Stimulated activated CD4-positive, alpha-beta T cell treated with anti-CD3 and anti-CD28 coated beads, Interleukin-4, amount 100 ng/mL, for 4 hours (primary cell): ENCODE measurements around the gene SORL1-AS1.

Experiments used
- DNase-seq, 2 experiments: peaks; one replicate each; pipeline ENCODE4 v3.0.0-alpha.2; 2020

Gene SORL1-AS1

GRCh38 chr11:121474680-121475079, 21.9 kb upstream of the SORL1-AS1 start:
- DNase-seq = no peak

GRCh38 chr11:121473064-121473777, 20.5 kb upstream of the SORL1-AS1 start:
- DNase-seq = no peak

GRCh38 chr11:121472312-121472711, 19.5 kb upstream of the SORL1-AS1 start:
- DNase-seq = no peak

- DNase-seq = no peak
Observed at GRCh38 chr11:121471167-121471566, 18.4 kb upstream of the SORL1-AS1 start.

GRCh38 chr11:121469910-121470309, 17.1 kb upstream of the SORL1-AS1 start:
- no peak for DNase-seq

DNA sequence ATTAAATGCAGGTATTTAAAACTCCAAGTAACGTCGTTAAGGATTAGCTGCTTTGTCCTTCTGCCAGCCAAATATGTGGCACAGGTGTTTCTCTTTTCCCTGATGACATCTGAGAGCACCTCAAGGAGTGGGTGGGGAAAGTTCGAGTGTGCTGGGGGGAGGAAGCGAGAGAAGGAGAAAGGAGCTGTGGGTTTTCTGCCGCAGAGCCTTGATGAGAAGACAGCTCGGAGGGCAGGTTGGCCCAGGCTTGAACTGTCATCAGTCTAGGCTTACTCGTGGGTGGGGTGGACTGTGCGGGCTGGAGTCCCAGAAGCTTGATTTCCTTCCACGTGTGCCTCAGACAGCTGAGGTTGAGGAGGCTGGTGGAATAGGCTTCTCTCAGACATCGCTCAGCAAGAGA, 15.2 kb upstream of the SORL1-AS1 start:
- peak; percentile 64 to 91 for DNase-seq

GRCh38 chr11:121467471-121467870, 14.7 kb upstream of the SORL1-AS1 start:
- DNase-seq = no peak

- DNase-seq = peak; percentile 32 to 38
Observed at GRCh38 chr11:121466063-121466794, 13.5 kb upstream of the SORL1-AS1 start.

DNA sequence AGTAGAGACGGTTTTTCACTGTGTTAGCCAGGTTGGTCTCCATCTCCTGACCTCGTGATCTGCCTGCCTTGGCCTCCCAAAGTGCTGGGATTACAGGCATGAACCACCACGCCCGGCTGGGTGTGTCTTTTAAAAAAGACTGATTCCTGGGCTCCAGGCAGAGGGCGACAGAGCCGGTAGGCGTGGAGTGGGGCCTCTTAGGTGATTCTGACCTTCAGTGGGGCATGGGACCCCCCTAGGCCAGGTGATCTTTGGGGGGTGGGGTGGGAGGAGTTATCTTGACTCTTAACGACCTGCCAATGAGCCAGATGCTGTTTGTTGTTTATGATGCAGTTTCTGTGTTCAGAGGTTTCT, 12.9 kb upstream of the SORL1-AS1 start:
- DNase-seq = no peak

DNA sequence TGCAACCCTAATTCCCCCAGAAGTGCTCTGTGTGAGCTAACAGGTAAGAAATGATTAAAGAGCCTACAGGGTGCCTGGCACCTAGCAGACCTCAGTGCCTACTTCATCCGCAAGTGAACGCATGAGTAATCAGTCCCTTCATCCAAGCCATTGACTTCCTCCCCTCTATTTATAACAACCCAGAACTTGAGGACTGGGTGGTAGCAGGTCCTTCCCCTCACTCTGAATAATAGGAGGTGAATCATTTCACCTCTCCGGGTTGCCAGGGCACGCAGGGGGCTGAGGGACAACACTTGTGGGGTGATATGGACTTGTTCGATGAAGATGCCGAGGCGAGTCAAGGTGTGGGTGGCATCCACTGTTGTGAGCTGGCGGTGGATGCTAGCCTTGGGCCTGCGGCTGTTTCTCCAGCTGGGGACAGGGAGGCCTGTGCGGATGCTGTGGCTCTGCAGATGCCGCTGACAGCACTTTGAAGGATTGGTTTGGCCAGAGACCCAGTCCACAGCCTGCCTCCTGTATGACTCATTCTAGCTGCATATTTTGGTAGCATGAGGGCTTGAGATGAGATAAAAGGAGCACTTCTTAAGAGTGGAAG, 11.7 kb upstream of the SORL1-AS1 start:
- DNase-seq = peak; percentile 65 to 85

DNA sequence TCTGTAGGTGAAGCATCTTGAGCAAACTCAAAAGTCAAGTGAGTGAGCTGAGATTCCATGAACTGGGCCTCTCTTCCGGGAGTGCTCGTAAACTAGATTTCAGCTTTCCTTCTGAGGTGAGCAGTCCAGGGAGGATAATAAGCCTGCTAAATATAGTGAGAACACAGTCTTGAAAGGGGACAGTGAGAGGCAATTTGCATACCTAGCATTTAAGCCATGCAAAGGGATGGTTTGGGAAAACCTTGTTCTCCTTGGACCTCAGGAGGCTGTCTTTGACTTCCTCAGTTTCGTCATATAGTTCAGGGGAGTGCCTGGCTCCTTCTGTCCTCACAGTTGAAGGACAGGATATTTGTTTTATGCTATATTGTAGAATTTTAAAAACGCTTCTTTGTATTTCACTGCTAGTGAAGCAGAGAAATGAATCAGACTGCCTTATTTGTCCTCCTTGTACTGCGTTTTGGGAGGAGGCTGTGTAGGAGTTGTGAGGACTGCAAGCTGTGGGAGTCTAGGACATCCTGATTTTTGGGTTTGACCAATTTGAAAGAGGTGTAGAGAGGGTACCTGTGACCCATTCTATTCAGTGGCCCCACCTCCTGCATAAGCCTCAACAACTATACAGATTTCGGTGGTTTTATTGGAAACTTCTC, 11.0 kb upstream of the SORL1-AS1 start:
- DNase-seq = no peak

DNA sequence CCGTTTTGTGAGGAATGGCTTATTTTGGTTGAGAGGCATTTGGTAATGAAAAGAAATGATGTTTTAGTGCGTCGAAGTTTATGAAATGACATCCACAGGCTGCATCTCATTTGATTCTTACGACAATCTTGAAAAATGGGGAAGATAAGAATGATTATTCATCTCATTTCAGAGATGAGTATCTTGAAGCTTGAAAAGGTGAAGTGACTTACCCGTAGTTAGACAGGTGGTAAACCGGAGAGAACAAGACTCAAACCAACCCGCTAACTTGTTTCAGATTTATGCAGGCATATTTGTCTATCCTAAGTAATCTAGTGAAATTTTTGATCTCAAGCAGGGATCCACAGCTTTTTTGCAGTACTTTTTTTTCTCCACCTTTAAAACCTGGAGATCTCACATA, 9.1 kb upstream of the SORL1-AS1 start:
- DNase-seq = no peak

DNA sequence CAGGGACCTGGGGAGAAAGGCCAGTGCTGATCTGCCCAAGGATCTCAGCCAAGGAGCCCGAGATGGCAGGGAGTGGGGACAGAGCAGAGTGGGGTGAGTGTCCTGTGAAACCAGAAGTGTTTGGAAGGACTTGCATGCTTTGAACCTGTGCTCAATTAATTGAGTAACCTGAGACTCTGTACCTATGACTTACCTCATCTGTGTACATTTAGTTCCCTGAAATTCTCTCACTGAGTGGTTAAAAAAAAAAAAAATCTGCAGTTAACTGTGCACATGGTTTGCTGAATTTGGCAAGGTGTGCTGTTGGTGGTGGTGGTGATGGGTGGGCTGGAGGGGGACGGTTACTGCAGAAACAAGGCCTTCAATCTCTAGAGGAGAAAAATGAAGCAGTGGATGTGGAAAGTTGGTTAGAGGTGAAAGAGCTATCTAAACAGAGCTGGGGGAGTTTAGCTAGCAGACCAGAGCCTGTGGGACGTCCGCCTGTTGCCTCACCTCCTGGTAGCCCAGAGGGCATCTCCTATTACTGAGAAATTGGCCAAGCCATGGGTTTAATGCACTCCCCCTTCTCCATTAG, 8.3 kb upstream of the SORL1-AS1 start:
- DNase-seq = no peak

DNA sequence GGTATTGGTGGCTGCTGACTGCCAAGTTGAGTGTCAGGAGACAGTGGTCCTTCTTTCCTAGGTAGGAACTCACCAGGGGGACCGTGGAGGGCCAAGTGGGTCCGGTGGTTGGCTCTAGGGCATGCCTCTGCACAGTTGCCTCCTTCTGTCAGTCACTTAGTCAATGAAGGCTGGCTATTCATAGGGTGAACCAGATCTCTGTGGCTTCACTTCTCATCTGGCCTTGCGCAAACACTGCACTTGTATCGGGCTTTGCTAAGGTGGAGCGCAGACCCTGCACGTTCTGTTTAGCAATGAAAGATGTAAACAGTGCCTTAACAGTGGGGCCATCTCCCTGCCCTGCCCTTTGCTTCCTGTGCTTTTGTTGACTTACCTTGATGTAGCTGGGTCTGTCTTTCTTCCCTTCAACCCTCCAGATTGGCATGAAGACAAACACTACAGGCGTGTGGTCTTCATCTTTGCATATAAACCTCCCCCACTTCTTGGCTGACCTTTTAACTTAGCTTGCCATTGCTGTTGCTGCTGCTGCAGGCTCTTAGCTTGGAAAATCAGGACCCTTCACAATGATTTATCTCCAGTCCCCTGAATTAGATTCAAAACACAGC, 6.7 kb upstream of the SORL1-AS1 start:
- DNase-seq = no peak

- DNase-seq = no peak
Observed at GRCh38 chr11:121458551-121458950, 5.8 kb upstream of the SORL1-AS1 start.

GRCh38 chr11:121456816-121457431, 4.2 kb upstream of the SORL1-AS1 start:
- DNase-seq = no peak

DNA sequence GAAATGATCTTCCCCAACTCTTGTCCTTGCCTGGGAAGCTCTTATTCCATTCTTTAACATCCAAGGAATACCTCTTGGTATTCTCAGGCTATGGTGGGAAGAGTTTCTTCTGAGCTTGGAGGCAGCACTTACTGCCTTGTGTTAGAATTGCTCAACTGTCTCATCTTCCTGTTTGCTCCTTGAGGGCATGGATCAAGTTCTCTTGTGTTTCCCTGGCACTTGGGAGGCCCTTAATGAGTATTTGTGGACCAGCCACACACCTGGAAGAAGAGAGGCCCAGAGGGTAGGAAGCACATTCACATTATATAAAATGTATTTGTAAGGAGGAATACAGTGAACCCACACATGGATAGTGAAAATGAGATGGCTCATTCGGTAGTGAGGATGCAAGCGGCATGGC, 3.4 kb upstream of the SORL1-AS1 start:
- DNase-seq = no peak

DNA sequence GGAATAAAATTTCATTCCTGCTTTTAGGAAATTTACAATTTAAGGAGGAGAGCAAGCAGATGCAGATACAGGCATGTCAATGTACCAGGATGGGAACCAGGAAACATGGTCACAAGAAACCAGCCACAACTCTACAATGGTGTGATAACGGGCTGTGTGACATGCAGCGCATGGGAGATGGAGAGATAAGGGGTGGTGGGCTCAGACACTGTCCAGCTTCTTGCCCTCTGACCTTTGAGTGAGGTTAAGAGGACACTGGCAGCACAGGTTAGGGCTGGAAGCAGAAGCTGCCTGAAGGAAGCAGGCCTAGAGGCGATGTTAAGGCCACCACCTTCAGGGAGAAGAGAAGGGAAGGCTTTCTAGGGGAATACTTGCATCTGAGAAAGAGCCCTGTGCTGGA, 2.3 kb upstream of the SORL1-AS1 start:
- DNase-seq = no peak

- no peak for DNase-seq
Observed at GRCh38 chr11:121453589-121454299, 977 bp upstream of the SORL1-AS1 start.

DNA sequence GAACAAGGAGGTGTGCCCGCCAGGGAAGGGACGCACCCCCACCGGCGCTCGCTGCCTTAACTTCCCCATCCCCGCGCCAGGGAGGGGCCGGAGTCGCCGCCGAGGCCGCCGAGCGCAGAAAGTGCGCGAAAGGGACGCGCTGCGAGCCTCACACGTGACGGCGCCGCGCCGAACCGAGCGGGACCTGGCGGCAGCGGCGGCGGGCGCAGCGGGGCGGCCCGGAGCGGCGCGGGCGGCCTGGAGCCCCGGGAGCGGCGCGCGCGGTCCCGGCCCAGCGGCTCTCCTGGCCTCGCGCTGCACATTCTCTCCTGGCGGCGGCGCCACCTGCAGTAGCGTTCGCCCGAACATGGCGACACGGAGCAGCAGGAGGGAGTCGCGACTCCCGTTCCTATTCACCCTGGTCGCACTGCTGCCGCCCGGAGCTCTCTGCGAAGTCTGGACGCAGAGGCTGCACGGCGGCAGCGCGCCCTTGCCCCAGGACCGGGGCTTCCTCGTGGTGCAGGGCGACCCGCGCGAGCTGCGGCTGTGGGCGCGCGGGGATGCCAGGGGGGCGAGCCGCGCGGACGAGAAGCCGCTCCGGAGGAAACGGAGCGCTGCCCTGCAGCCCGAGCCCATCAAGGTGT, 670 bp downstream of the SORL1-AS1 start, which contains the start of gene SORL1:
SORL1 (plus strand) TSS at position 329 of the 623 bp plus-strand sequence; CDS start at position 347, 18 bp downstream.
- DNase-seq = peak; percentile 69 to 73
